K562 (cell line): ENCODE data around the gene TTC28. TPM values are rescaled to one million over a fixed set of nuclear protein-coding genes. Genes with fewer than 3 reads are reported as not detected.

Experiments used
- ZNF217 ChIP-seq: sonication (generic); formaldehyde crosslinking; IDR thresholded peaks from 2 replicates; pipeline ENCODE4 v1.8.0; 2022; ENCODE audit warnings: mild to moderate bottlenecking, missing genetic modification reagents
- polyA plus RNA-seq, 8 experiments: library from polyadenylated mRNA; depleted of rRNA in 4 of 8; stranded (reverse) in 5 of 8; unstranded in 3 of 8; fragments of >200 nt; fragmentation: Nextera tagmentation in 2 of 8; fragmentation: Illumina TruSeq in 1 of 8; extraction: Ambion mirVana in 2 of 8; extraction: Trizol in 1 of 8; gene quantifications; 2 replicates each; pipeline versions ENCODE4 v1.2.1 to v1.2.3, GENCODE V29; 2011 to 2014; ENCODE audit warnings: inconsistent platforms in 1 of 8, missing spikeins in 1 of 8
- total RNA-seq, 7 experiments: library from RNA; depleted of rRNA in 6 of 7; stranded (reverse); fragments of >200 nt in 6 of 7; fragmentation: Illumina TruSeq in 2 of 7; extraction: Trizol in 2 of 7; gene quantifications; 2 replicates each; pipeline versions ENCODE4 v1.2.1 to v1.2.3, GENCODE V29; 2011 to 2021; ENCODE audit warnings: low replicate concordance in 1 of 7
- TF ChIP-seq, protein P1 (sequence below): fragments of 200-600 bp; sonication (generic); IDR thresholded peaks from one replicate; pipeline ENCODE4 v1.6.1; 2012; ENCODE audit warnings: mild to moderate bottlenecking, low read depth, low read length, inconsistent platforms

Gene TTC28
- total and polyA plus RNA-seq, 9 of the 15 experiments (the other 6 are each of a cell fraction or from before 2014, with no cell fraction given), result 0.22 to 10.7 (median 3.1) TPM

GRCh38 chr22:27992294-27993165, 687.1 kb downstream of the TTC28 start (continued):
- TF ChIP-seq, protein P1, sequence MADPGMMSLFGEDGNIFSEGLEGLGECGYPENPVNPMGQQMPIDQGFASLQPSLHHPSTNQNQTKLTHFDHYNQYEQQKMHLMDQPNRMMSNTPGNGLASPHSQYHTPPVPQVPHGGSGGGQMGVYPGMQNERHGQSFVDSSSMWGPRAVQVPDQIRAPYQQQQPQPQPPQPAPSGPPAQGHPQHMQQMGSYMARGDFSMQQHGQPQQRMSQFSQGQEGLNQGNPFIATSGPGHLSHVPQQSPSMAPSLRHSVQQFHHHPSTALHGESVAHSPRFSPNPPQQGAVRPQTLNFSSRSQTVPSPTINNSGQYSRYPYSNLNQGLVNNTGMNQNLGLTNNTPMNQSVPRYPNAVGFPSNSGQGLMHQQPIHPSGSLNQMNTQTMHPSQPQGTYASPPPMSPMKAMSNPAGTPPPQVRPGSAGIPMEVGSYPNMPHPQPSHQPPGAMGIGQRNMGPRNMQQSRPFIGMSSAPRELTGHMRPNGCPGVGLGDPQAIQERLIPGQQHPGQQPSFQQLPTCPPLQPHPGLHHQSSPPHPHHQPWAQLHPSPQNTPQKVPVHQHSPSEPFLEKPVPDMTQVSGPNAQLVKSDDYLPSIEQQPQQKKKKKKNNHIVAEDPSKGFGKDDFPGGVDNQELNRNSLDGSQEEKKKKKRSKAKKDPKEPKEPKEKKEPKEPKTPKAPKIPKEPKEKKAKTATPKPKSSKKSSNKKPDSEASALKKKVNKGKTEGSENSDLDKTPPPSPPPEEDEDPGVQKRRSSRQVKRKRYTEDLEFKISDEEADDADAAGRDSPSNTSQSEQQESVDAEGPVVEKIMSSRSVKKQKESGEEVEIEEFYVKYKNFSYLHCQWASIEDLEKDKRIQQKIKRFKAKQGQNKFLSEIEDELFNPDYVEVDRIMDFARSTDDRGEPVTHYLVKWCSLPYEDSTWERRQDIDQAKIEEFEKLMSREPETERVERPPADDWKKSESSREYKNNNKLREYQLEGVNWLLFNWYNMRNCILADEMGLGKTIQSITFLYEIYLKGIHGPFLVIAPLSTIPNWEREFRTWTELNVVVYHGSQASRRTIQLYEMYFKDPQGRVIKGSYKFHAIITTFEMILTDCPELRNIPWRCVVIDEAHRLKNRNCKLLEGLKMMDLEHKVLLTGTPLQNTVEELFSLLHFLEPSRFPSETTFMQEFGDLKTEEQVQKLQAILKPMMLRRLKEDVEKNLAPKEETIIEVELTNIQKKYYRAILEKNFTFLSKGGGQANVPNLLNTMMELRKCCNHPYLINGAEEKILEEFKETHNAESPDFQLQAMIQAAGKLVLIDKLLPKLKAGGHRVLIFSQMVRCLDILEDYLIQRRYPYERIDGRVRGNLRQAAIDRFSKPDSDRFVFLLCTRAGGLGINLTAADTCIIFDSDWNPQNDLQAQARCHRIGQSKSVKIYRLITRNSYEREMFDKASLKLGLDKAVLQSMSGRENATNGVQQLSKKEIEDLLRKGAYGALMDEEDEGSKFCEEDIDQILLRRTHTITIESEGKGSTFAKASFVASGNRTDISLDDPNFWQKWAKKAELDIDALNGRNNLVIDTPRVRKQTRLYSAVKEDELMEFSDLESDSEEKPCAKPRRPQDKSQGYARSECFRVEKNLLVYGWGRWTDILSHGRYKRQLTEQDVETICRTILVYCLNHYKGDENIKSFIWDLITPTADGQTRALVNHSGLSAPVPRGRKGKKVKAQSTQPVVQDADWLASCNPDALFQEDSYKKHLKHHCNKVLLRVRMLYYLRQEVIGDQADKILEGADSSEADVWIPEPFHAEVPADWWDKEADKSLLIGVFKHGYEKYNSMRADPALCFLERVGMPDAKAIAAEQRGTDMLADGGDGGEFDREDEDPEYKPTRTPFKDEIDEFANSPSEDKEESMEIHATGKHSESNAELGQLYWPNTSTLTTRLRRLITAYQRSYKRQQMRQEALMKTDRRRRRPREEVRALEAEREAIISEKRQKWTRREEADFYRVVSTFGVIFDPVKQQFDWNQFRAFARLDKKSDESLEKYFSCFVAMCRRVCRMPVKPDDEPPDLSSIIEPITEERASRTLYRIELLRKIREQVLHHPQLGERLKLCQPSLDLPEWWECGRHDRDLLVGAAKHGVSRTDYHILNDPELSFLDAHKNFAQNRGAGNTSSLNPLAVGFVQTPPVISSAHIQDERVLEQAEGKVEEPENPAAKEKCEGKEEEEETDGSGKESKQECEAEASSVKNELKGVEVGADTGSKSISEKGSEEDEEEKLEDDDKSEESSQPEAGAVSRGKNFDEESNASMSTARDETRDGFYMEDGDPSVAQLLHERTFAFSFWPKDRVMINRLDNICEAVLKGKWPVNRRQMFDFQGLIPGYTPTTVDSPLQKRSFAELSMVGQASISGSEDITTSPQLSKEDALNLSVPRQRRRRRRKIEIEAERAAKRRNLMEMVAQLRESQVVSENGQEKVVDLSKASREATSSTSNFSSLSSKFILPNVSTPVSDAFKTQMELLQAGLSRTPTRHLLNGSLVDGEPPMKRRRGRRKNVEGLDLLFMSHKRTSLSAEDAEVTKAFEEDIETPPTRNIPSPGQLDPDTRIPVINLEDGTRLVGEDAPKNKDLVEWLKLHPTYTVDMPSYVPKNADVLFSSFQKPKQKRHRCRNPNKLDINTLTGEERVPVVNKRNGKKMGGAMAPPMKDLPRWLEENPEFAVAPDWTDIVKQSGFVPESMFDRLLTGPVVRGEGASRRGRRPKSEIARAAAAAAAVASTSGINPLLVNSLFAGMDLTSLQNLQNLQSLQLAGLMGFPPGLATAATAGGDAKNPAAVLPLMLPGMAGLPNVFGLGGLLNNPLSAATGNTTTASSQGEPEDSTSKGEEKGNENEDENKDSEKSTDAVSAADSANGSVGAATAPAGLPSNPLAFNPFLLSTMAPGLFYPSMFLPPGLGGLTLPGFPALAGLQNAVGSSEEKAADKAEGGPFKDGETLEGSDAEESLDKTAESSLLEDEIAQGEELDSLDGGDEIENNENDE, result no peak
- no peak for TF ChIP-seq ZNF217 (CRISPR knock-in tag)
